ENCODE results near the gene RABGEF1.
"Not testable (repeated sequence)": the region's sequence is repeated elsewhere in the genome, so short reads cannot be mapped to it uniquely, and the experiment has no call there.

Gene RABGEF1

DNA sequence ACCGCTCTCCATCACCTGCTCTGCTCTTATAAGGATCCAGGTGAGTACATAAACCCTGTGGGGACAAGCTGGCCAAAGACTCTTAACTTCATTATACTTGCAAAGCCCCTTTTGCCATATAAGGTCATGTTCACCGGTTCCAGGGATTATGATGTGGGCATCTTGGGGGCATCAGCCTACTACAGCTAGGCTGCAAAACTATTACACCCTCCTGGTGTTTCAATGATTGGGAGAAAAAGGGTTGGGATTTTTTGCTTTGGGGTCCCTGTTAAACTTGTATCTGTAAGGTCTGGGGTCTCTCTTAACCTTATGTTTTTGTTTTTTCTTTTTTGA lies 107.0 kb downstream of the RABGEF1 start:
- in situ Hi-C loops (cut with MboI; ENCODE audit: low sequenced_read_pairs), result not testable (repeated sequence)

DNA sequence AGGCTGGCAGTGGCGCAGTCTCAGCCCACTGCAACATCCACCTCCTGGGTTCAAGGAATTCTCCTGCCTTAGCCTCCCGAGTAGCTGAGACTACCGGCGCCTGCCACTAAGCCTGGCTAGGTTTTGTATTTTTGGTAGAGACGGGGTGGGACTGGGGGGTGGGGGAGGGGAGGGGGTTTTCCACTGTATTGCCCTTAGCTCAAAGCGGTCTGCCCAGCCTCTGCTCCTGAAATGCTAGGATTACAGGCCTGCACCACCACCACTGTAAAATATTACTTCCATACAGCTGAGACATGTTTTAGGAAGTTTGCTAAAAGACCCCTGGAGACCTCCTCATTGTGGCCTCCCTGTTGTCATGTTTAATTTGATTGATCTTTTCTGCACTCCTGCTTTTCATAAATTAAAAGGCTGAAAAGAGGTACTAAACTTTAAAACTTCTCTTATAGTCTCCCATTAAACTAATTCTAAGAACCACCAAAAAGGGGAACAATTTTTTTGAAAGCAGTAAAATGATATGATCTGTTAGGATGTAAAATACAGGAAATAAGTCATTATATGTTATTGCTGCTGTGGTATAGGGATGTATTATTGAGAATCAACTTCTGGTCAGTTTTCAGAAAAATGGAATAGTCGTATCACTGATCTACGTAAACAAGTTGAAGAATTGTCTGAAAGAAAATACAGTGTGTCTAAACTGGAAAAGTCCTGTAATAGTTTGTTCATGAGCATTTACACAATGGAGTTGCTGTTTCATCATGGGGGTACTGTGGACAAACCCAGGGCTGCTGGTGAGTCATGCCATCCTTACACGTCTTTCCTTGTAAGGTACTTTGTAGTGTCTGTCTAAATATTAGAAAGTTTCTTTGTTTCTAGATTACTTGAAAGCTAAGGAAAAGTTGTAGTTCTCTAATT lies 107.6 kb downstream of the RABGEF1 start:
- in situ Hi-C loops (cut with MboI; ENCODE audit: low sequenced_read_pairs), result no loop called here

DNA sequence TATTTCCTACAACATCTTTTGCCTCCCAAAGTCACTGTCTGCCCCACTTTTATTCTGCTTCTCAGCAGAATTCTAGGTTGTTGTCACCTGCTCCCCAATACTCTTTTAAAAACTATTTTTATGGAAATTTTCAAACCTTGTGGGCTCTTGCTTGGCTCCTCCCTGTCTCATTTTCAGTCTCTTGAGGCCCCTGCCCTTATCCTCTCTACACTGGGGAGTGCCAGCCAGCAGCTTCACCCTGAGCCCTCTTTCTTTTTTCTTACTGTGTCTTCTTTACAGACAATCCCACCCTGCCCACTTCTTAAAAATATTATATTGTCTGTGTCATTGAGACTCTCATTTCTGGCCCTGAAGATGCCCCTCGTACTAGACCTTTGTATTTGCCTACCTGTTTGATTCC lies 118.8 kb downstream of the RABGEF1 start:
- in situ Hi-C loops (cut with MboI; ENCODE audit: low sequenced_read_pairs), result no loop called here

DNA sequence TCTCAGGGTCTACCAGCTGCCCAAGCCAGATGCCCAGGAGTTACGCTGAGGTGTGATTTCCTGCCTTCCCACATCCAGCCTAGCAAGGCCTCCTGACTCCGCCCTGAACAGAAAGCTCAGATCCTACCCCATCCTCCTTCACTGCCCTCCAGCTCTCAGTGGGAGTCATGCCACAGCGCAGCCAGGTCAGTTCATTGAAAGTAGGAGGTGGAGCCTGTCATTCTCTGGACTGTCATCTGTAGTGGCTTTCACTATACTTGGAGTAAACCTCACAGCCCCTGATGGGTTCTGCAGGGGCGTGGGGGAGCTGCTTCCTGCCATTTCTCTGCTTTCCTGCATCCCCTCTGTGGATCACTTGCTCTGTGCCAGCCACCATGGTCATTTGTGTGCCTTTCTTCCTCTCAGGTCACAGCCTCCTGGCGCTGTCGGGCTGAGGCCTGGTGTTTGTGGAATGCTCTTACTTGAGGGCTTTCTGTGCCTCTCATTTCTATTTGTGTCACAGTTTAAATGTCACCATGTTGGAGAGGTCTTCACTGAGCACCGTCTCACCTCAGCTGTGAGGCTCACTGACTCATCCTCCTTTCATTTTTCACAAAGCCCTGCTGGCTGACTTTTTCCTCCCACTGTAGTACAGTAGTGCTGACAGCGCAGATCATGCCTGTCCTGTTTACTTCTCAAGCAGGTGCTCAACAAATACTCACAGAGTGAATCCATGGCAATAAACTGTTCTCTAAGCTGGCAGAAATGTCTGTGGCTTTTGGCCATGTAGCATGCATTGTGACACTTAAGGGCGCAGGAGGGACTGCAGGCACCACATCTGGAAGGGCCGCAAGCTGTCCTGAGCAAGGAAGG lies 119.5 kb downstream of the RABGEF1 start:
- in situ Hi-C loops (cut with MboI; ENCODE audit: low sequenced_read_pairs), result no loop called here

DNA sequence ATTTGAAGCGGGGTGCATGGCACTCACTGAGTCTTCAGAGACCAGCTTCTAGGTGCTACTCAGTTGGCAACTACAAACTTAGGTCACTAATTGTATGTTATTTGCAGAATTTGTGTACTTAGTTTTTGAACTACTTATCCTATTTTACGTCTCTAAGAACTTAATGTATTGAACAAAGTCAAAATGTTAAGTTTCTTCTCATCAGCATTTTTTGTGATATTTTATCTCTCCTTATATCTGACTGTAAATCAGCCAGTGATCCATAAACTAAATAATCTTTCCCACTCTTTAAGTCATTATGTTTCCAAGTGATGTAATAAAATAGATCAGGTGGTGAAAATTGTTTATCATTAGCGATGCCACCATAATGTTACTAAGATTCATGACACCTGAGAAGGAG lies 120.2 kb downstream of the RABGEF1 start:
- in situ Hi-C loops (cut with MboI; ENCODE audit: low sequenced_read_pairs), result no loop called here

Measured in hTERT RPE-1 (cell line).